HG02938 (cell line): ENCODE measurements around the gene MRFAP1L1.
"Not testable (repeated sequence)": the region's sequence is repeated elsewhere in the genome, so short reads cannot be mapped to it uniquely, and the experiment has no call there.

Experiments used
- ATAC-seq: cut with Tn5 transposase; IDR thresholded peaks from one replicate; pipeline ENCODE4 v1.9.1; 2021; ENCODE audit warnings: mild to moderate bottlenecking, moderate library complexity; ENCODE audit not compliant: unreplicated experiment

Gene MRFAP1L1

GRCh38 chr4:6692379-6692778 is 17.3 kb downstream of the MRFAP1L1 start:
- ATAC-seq, result no peak

DNA sequence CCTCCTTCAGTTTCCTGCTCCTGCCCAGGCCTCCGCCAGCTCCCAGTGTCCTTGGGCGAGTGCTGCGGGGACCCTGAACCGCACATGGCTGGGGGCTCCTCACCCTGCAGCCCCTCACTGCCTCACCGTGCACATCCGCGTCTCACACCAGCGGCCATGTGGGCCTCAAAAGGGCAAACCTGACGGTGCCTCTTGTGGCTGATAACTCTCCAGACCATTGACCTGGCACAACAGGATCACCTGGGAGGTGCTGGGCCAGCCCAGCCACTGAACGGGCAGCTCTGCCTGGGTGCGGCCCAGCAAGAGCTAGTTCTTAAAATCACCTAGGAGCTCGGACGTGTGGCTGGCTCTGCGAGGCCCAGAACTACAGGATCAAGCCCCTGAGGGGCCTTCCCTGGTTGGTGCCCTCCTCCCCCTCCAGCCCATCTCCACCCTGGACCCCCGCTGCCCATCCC is 20.1 kb downstream of the MRFAP1L1 start:
- no peak for ATAC-seq

- peak; percentile 73 for ATAC-seq
Observed at GRCh38 chr4:6688879-6689505, 20.7 kb downstream of the MRFAP1L1 start.

DNA sequence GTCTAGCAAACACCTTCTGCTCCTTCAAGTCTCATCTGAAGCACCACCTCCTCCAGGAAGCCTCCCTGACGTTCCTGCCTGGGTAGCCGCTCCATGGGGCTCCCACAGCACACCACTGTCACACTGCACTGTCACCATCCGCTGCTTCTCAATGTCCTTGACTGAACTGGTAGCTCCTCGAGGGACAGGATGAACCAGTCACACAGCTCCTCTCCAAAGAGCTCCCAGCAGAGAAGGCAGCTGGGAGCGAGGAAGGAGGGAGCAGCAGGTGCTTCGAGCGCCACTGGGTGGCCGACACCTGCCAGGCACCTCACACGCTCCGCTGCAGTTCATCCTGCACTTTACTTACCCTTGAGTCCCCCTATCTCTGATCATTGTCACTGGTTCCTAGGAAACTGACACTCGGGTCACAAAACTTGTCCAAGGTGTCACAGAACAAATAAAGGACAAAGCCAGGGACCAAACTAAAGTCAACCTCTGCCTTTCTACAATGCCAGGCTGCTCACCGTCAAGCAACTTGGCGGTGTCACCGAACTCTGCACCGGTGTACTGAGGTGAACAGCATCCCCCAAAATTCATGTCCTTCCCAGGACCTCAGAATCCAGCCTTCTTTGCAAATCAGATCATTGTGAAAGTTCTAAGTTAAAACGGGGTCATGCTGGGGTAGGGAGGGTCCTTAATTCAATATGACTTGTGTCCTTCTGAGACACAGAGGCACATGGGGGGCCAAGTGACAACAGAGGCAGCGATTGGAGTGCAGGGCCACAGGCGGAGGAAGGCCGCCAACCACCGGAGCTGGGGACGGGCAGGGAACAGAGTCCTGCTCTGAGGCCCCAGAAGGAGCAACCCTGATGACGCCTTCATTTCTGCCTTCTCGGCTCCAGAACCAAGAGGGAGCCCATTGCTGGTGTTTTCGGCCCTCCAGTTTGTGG is 21.5 kb downstream of the MRFAP1L1 start:
- no peak for ATAC-seq

DNA sequence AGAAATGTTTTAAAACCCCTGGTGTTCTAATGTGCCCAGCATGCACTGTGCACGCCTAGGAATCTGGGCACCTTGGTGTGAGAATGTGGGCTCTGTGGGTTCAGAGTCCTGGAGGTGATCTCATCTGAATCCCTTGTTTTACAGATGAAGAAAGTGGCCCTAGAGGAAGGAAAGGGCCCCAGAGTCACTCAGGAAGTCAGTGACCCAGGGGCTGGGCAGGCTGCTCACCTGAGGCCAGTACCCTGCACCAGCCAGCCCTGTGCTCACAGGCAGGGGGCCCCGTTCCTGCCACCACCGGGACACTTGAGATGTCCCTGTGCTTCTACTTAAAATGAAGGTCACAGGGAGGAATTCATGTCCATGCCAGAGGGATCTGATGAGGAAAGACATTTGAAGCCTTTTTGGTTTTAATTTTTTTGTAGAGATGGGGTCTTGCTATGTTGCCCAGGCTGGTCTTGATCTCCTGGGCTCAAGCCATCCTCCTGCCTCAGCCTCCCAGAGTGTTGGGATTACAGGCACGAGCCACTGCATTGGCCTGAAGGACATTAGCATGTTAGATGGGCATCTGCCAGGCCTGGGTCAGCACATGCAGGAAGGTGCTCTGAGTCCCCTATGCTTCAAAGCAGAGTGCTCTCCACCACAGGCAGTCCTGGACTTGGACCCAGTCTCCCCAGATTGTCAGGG is 23.4 kb downstream of the MRFAP1L1 start:
- ATAC-seq, result no peak

DNA sequence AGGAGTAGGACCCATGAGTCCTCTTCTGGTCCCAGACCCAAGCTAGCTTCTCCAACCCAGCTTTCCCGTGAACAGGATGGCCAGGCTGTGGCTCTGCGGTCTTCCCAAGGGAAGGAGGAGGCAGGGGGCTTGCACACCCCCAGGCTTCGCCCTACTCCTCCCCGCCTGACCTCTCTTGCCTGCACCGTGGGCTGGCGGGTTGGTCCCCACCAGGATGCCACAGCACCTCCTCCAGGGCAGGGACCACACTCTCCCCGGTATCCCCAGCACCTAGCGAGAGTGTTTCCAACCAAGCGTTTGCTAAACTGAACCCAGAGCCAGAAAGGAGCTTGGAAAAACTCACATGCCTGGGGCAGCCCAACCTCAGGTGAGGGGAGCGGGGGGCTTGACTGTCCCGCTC is 25.0 kb downstream of the MRFAP1L1 start:
- no peak for ATAC-seq

GRCh38 chr4:6682862-6683590 is 26.6 kb downstream of the MRFAP1L1 start:
- ATAC-seq, result no peak

- ATAC-seq, result no peak
Observed at GRCh38 chr4:6681191-6681590, 28.5 kb downstream of the MRFAP1L1 start.

- ATAC-seq, result no peak
Observed at GRCh38 chr4:6680372-6681034, 29.2 kb downstream of the MRFAP1L1 start.

DNA sequence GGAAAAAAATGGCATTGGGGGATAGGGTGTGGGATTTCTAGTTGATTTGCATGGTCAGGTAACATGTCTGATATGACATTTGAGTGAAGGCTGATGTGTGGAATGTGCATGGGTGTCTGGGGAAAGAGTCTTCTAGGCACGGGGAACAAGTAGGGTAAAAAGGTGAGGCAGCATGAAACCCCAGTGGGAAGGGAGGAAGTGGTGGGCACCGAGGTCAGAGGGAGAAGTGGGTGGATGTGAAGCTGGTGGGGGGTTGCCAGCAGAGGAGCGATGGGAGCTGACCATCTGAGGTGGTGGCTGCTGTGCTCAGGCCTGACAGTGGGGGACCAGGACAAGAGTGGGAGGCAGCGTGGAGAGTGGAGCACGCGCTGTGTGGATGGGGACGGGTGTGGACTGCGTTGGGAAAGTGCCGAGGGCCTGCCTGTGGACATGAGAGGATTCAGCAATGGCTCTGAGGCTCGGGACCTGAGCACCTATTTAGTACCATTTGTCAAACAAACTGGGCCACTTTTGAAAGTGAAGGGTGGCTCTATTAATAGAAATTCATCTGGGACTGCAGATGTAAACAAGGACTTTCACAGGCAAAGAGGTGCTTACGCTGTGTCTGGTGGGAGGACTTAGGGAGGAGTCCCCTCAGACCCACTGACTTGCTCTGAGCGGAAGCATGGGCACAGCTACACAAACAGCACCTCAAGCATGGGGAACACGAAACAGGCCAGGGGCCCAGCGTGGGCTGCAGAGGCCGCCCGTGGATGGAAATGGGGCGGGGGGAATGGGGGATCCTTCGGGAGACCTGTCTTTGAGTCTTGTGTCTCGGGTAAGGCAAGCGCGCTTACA is 32.7 kb downstream of the MRFAP1L1 start:
- no peak for ATAC-seq

- peak; percentile 44 for ATAC-seq
Observed at GRCh38 chr4:6674500-6675149, 35.0 kb downstream of the MRFAP1L1 start.

GRCh38 chr4:6673660-6674499 is 35.8 kb downstream of the MRFAP1L1 start:
- ATAC-seq, result peak; percentile 71

DNA sequence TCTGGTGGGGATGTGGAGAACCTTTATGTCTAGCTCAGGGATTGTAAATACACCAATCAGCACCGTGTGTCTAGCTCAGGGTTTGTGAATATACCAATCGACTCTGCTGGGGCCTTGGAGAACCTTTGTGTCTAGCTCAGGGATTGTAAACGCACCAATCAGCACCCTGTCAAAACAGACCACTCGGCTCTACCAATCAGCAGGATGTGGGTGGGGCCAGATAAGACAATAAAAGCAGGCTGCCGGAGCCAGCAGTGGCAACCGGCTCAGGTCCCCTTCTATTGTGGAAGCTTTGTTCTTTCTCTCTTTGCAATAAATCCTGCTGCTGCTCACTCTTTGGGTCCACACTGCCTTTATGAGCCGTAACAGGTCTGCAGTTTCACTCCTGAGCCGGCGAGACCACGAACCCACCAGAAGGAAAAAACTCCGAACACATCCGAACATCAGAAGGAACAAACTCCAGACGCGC is 36.4 kb downstream of the MRFAP1L1 start:
- ATAC-seq, result not testable (repeated sequence)

- not testable (repeated sequence) for ATAC-seq
Observed at GRCh38 chr4:6672541-6673190, 37.0 kb downstream of the MRFAP1L1 start.

DNA sequence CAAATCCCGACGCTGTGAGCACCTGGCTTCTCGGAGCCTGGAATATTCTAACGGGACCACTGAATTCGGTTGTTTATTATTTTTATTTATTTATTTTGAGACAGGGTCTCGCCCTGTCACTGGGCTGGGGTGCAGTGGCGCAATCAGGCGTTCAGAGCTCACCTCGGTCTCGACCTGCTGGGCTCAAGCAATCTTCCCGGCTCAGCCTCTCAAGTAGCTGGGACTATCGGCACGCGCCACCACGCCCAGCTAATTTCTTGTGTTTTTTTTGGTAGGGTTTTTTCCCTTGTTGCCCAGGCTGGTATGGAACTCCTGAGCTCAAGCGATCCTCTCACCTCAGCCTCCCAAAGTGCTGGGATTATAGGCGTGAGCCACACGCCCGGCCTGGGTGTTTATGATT is 37.5 kb downstream of the MRFAP1L1 start:
- ATAC-seq, result no peak

DNA sequence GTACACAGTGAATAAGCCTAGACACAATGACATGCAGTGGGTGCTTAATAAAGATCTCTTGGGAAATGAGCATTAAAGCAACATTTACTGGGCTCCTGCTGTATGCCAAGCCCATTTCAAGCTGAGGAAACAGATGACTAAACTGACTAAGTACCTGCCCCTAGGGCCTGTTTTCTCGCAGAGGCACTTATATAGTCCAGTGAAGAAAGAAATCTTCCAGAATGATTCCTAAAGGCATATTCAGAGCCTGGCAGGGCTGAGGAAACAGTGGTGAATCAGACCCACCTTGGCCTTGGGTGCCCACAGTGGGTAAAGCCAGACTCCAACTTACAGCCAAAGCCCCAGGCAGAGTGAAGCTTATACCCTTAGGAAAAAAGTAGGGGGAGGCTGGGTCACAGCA is 38.0 kb downstream of the MRFAP1L1 start:
- ATAC-seq, result no peak

- ATAC-seq, result no peak
Observed at GRCh38 chr4:6668391-6668790, 41.3 kb downstream of the MRFAP1L1 start.

- ATAC-seq, result no peak
Observed at GRCh38 chr4:6665320-6665654, 44.4 kb downstream of the MRFAP1L1 start.
